Activated naive CD8-positive, alpha-beta T cell treated with anti-CD3 and anti-CD28 coated beads, Interleukin-2, amount 50 U/mL, for 24 hours (primary cell): ENCODE measurements around the gene UBQLN1.

ENCODE experiments used
- ATAC-seq: fragments of 150-1000 bp; cut with Tn5 transposase; one replicate; pipeline ENCODE4 v1.10.0; 2021
- DNase-seq: peaks from one replicate; pipeline ENCODE4 v3.0.0; 2021
- H3K27ac Mint-ChIP-seq: one replicate; pipeline ENCODE4 v1.8.0; 2021; ENCODE audit warnings: mild to moderate bottlenecking, mixed read lengths
- H3K27me3 Mint-ChIP-seq: one replicate; pipeline ENCODE4 v1.8.0; 2021; ENCODE audit warnings: mixed read lengths
- H3K36me3 Mint-ChIP-seq: one replicate; pipeline ENCODE4 v1.8.0; 2021; ENCODE audit warnings: low read depth, mixed read lengths
- H3K4me1 Mint-ChIP-seq: one replicate; pipeline ENCODE4 v1.8.0; 2021; ENCODE audit warnings: mixed read lengths
- H3K4me3 Mint-ChIP-seq: one replicate; pipeline ENCODE4 v1.8.0; 2021; ENCODE audit warnings: mild to moderate bottlenecking, moderate library complexity, mixed read lengths
- H3K9me3 Mint-ChIP-seq: one replicate; pipeline ENCODE4 v1.8.0; 2021; ENCODE audit warnings: mixed read lengths

Gene UBQLN1

DNA sequence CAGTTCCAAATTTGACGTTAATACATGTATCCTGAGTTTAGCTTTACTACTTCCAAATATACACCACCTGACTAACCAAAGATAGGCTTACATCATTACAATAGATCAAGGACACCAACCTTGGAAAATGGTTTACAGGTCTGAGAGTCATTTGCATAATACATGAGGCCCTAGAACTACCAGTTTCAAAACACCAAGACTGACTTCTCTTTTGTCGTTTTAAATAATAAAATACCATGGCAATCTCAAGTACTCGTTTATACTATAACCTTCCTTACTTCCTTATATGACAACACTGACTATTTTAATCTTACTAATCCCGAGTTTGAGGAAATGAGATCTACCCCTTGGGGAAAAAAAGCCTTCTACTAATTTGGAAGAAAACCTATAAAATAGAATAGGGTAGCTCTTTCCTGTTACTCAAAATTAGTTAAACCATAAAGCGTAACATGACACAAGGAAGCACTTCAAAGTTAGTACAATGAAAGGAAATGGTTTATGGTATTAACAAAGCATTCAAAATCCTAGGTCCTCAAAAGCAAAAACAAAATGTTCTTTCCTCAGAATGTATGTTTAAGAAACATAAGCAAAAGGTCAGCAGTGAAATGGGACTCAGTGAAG lies 42.1 kb downstream of the UBQLN1 start:
- ATAC-seq (no peak), DNase-seq (no peak)
- Mint-ChIP-seq H3K27ac (peak overlapping the region; percentile 6), H3K4me3 (no peak overlapping the region), H3K36me3 (peaks cover 53% of the 10 kb centered on the region), H3K4me1 (peaks cover 13% of the 10 kb centered on the region), H3K9me3 (no peaks in the 10 kb centered on the region), H3K27me3 (no peaks in the 10 kb centered on the region)

DNA sequence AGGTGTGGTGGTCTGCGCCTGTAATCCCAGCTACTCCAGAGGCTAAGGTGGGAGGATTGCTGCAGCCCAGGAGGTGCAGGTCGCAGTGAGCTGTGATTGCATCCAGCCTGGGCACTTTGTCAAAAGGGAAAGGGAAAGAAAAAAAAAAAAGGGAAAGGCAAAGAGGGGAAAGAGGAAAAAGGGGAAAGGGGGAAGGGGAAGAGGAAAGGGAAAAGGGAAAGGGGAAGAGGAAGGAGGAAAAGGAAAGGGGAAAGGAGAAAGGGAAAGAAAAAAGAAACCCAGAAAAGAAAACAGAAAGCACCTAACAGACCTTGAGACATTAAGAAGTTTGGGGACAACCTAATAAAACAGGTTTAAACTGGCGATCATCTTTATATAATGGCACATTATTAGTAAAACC lies 44.8 kb downstream of the UBQLN1 start:
- peaks cover 55% of the 10 kb centered on the region for H3K36me3 Mint-ChIP-seq
- DNase-seq: no peak
- no peak for ATAC-seq
- no peak overlapping the region for H3K27ac Mint-ChIP-seq
- H3K4me3 Mint-ChIP-seq: no peak overlapping the region
- H3K27me3 Mint-ChIP-seq: no peaks in the 10 kb centered on the region
- H3K4me1 Mint-ChIP-seq: peaks cover 9% of the 10 kb centered on the region
- H3K9me3 Mint-ChIP-seq: no peaks in the 10 kb centered on the region

GRCh38 chr9:83656952-83657351 lies 50.8 kb downstream of the UBQLN1 start:
- Mint-ChIP-seq H3K36me3 (peaks cover 56% of the 10 kb centered on the region), H3K4me3 (no peak overlapping the region), H3K4me1 (peaks cover 10% of the 10 kb centered on the region), H3K27me3 (no peaks in the 10 kb centered on the region), H3K27ac (no peak overlapping the region), H3K9me3 (no peaks in the 10 kb centered on the region)
- ATAC-seq: no peak
- DNase-seq: no peak

DNA sequence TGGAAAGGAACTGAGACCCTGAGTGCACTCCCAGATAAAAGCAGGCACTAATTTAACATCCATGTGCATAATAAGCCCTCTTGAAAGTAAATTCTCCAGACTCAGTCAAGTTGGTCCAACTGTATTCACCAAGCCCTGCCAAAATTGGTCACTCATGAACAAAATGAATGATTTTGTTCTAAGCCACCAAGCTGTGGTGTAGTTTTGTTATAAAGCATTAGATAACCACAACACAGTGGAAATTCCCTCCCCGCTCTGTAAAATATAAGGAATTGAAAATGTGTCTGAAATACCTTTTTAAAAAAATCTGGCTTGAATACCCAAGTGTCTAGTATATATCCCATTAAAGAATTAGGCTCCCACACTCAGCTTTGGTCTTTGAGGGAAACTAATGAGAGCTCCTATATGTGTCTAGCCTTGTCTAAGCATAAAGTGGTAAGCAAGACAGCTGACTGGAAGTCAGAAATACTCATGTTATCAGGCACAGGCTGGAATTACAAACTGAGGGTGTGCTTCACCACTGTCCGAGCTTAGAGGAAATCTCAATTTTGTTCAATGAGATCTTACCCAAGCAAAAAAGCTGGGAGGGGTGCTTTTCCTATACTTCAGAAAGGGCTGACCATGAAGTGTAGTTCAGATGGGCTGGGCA lies 51.6 kb downstream of the UBQLN1 start:
- DNase-seq (no peak), ATAC-seq (peak; percentile 28)
- Mint-ChIP-seq H3K4me3 (no peak overlapping the region), H3K36me3 (peaks cover 58% of the 10 kb centered on the region), H3K4me1 (peaks cover 10% of the 10 kb centered on the region), H3K27me3 (no peaks in the 10 kb centered on the region), H3K9me3 (no peaks in the 10 kb centered on the region), H3K27ac (no peak overlapping the region)

DNA sequence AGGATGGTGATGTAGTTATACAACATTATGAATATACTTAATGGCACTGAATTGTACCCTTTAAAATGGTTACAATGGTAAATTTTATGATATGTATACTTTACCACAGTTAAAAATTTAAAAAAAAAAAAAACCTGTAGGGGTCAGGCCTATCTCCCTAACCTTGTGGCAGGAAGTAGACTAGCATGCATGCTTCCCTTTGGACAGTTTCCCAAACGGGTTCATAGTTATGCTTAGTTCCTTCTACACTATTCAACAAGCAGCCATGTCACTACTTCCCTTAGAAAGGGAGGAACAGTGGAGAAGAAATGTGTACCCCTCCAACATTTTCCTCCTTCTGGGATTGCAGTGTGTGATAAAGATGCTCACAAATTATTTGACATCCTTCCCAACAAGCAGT lies 52.3 kb downstream of the UBQLN1 start:
- ATAC-seq (no peak), DNase-seq (no peak)
- Mint-ChIP-seq H3K4me1 (peaks cover 10% of the 10 kb centered on the region), H3K27me3 (no peaks in the 10 kb centered on the region), H3K27ac (no peak overlapping the region), H3K9me3 (no peaks in the 10 kb centered on the region), H3K4me3 (no peak overlapping the region), H3K36me3 (peaks cover 55% of the 10 kb centered on the region)

- H3K27ac Mint-ChIP-seq: no peak overlapping the region
- no peak for ATAC-seq
- no peak for DNase-seq
Observed at GRCh38 chr9:83652433-83652832, 55.3 kb downstream of the UBQLN1 start.

GRCh38 chr9:83651558-83651957 lies 56.2 kb downstream of the UBQLN1 start:
- ATAC-seq (no peak), DNase-seq (no peak)
- Mint-ChIP-seq H3K4me1 (peaks cover 10% of the 10 kb centered on the region), H3K4me3 (no peak overlapping the region), H3K27ac (no peak overlapping the region), H3K27me3 (no peaks in the 10 kb centered on the region), H3K36me3 (peaks cover 54% of the 10 kb centered on the region), H3K9me3 (no peaks in the 10 kb centered on the region)

More at GRCh38 chr9:83652433-83652832, 55.3 kb downstream of the UBQLN1 start:
- H3K9me3 Mint-ChIP-seq: no peaks in the 10 kb centered on the region
- H3K36me3 Mint-ChIP-seq: peaks cover 54% of the 10 kb centered on the region
- peaks cover 10% of the 10 kb centered on the region for H3K4me1 Mint-ChIP-seq
- H3K4me3 Mint-ChIP-seq: no peak overlapping the region
- H3K27me3 Mint-ChIP-seq: no peaks in the 10 kb centered on the region

DNA sequence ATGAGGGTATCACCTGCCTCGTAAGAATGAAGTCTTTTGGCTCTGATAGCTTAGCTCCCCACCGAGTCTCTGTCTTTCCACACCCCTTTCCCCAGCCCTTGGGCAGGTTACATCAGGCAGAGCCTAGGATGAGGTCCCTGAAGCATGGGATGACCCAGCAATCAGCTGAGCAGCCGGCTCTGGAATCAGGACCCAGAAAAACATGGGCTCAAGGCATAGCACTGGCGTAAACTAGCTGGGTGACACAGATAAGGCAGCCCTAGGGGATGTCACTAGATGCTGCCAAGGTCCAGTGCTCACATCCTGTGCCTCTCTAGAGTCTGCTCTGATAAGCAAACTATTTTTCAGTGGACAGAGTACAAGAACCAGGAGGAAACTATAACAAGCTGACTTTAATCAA lies 58.2 kb downstream of the UBQLN1 start:
- H3K9me3 Mint-ChIP-seq: no peaks in the 10 kb centered on the region
- ATAC-seq (no peak), DNase-seq (no peak)
- H3K27me3 Mint-ChIP-seq: no peaks in the 10 kb centered on the region
- H3K36me3 Mint-ChIP-seq: peaks cover 39% of the 10 kb centered on the region
- no peak overlapping the region for H3K27ac Mint-ChIP-seq
- no peak overlapping the region for H3K4me3 Mint-ChIP-seq
- peaks cover 5% of the 10 kb centered on the region for H3K4me1 Mint-ChIP-seq

- Mint-ChIP-seq H3K36me3 (peaks cover 34% of the 10 kb centered on the region), H3K9me3 (no peaks in the 10 kb centered on the region), H3K27ac (no peak overlapping the region), H3K4me3 (no peak overlapping the region), H3K4me1 (peaks cover under 1% of the 10 kb centered on the region), H3K27me3 (no peaks in the 10 kb centered on the region)
- peak; percentile 82 for ATAC-seq
- DNase-seq: peak; percentile 78
Observed at GRCh38 chr9:83649080-83649479, 58.7 kb downstream of the UBQLN1 start.

DNA sequence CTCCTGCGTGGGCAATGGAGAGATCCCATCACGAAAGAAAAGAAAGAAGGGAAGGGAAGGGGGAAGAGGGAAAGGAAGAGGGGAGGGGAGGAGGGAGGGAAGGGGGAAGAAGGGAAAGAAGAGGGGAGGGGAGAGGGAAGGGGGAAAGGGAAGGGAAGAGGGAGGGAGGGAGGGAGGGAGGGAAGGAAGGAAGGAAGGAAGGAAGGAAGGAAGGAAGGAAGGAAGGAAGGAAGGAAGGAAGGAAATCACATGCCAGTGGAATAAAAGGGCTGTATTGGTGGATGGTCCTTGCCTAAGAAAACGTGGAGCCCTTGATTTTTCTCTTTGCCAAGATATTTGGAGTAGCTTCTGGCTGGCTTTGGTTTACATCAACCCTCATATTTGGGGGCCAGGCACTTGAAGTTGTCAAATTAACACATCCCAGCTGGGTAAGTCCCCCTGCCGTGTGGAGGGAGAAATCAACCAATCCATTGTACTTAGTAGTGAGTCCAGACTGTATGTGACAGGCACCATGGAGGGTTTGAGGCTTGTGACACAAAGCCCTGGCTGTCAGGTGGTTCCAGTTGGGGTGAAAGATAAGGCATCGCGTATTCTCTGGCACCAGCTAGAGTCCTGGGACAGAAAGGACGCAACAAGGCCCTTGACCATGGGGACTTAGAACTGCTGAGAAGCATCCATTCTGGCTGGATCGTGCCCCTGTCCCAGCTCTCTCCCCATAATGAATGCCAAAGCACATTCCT lies 61.1 kb downstream of the UBQLN1 start:
- no peaks in the 10 kb centered on the region for H3K9me3 Mint-ChIP-seq
- no peaks in the 10 kb centered on the region for H3K27me3 Mint-ChIP-seq
- ATAC-seq (no peak), DNase-seq (no peak)
- H3K4me1 Mint-ChIP-seq: no peaks in the 10 kb centered on the region
- H3K4me3 Mint-ChIP-seq: no peak overlapping the region
- H3K27ac Mint-ChIP-seq: no peak overlapping the region
- H3K36me3 Mint-ChIP-seq: peaks cover 14% of the 10 kb centered on the region

DNA sequence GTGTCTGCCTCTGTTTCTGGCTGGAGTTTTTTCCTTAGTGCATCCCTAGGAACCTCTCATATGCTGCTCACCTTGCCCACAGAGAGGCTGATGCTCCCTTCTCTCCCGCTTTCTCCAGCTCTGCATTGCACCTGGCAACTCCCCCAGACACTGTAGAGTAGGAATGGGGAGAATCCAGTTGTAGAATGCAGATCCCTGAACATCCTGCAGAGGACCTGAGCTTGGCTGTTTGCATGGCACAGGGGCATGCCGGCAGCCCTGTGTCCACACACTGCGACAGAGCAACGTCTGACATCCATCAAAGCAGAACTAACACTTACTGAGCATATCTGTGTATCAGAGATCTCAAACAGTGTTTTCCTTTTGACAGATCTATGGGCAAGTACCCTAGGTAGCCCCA lies 65.0 kb downstream of the UBQLN1 start:
- Mint-ChIP-seq H3K27ac (no peak overlapping the region), H3K4me3 (no peak overlapping the region), H3K4me1 (no peaks in the 10 kb centered on the region), H3K9me3 (no peaks in the 10 kb centered on the region), H3K27me3 (no peaks in the 10 kb centered on the region), H3K36me3 (peaks cover 4% of the 10 kb centered on the region)
- no peak for ATAC-seq
- DNase-seq: no peak

GRCh38 chr9:83639266-83639665 lies 68.5 kb downstream of the UBQLN1 start:
- no peaks in the 10 kb centered on the region for H3K27me3 Mint-ChIP-seq
- H3K9me3 Mint-ChIP-seq: no peaks in the 10 kb centered on the region
- H3K36me3 Mint-ChIP-seq: peaks cover 6% of the 10 kb centered on the region
- no peaks in the 10 kb centered on the region for H3K4me1 Mint-ChIP-seq
- DNase-seq: no peak
- H3K27ac Mint-ChIP-seq: no peak overlapping the region
- no peak overlapping the region for H3K4me3 Mint-ChIP-seq
- ATAC-seq: no peak

DNA sequence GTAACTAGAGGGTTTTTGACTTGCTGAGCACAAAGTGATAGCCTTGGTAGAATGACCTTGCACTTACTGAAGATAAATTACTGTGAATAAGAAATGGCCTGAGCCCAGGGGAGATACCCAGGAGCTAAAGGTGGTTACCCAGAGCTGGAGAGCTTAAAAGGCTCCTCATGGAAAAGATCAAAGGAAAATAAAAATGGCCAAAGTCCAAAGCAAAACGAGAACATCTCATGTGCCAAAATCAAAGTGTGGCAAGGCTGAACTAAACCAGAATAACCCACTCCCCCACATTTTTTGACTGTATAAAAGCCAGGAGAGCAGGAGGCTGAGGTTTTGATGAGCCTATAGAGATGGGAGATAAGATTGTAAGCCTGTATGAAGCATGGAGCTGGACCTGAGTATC lies 70.4 kb downstream of the UBQLN1 start:
- H3K4me1 Mint-ChIP-seq: no peaks in the 10 kb centered on the region
- no peaks in the 10 kb centered on the region for H3K9me3 Mint-ChIP-seq
- DNase-seq: no peak
- ATAC-seq: no peak
- no peaks in the 10 kb centered on the region for H3K27me3 Mint-ChIP-seq
- H3K4me3 Mint-ChIP-seq: no peak overlapping the region
- H3K27ac Mint-ChIP-seq: no peak overlapping the region
- peaks cover 15% of the 10 kb centered on the region for H3K36me3 Mint-ChIP-seq

GRCh38 chr9:83636813-83637212 lies 70.9 kb downstream of the UBQLN1 start:
- peaks cover 18% of the 10 kb centered on the region for H3K36me3 Mint-ChIP-seq

GRCh38 chr9:83633676-83634075 lies 74.1 kb downstream of the UBQLN1 start:
- ATAC-seq (no peak), DNase-seq (no peak)
- Mint-ChIP-seq H3K36me3 (peaks cover 28% of the 10 kb centered on the region), H3K4me1 (no peaks in the 10 kb centered on the region), H3K9me3 (no peaks in the 10 kb centered on the region), H3K4me3 (no peak overlapping the region), H3K27ac (no peak overlapping the region), H3K27me3 (no peaks in the 10 kb centered on the region)

More at GRCh38 chr9:83636813-83637212, 70.9 kb downstream of the UBQLN1 start:
- Mint-ChIP-seq H3K9me3 (no peaks in the 10 kb centered on the region), H3K4me1 (no peaks in the 10 kb centered on the region), H3K4me3 (no peak overlapping the region), H3K27ac (no peak overlapping the region), H3K27me3 (no peaks in the 10 kb centered on the region)
- ATAC-seq: no peak
- DNase-seq: no peak
